GM12892 (cell line): ENCODE data around the gene GSX1.

Experiments used
- POLR2A ChIP-seq: IDR thresholded peaks from 2 replicates; pipeline ENCODE4 v1.6.1; 2011; ENCODE audit warnings: low read depth, low read length, control low read depth
- POLR2AphosphoS5 ChIP-seq: IDR thresholded peaks from 2 replicates; pipeline ENCODE4 v1.6.1; 2011; ENCODE audit warnings: low read depth, low read length, control low read depth
- TAF1 ChIP-seq: IDR thresholded peaks from 2 replicates; pipeline ENCODE4 v1.6.1; 2011; ENCODE audit warnings: low read depth, mild to moderate bottlenecking, control low read depth, low read length, borderline replicate concordance

DNA sequence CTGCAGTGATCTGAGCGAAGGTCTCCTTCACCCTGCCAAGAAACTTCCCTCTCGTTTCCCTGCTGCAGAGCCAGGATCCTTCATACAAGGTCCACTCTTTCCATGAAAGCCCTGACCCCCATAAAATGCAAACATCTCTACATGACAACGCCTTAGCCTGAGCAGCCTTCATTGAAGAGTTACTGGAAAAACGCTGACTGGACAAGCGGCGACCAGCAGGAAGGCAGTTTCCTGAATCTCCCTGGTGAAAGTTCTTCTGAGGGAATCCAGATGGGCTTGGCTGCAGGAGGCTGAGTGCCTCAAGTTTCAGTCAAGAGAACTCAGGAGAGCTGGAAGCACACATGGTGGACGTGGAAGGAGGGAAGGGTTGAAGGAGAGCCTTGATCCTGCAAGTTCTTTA is 17.7 kb downstream of the GSX1 start:
- no peak for TF ChIP-seq POLR2A
- TF ChIP-seq POLR2AphosphoS5, result no peak
- TF ChIP-seq TAF1, result no peak
